GM21723 (cell line): ENCODE measurements around the gene MBD3L5.
"Not testable (repeated sequence)": the region's sequence is repeated elsewhere in the genome, so short reads cannot be mapped to it uniquely, and the experiment has no call there.

Source experiments
- ATAC-seq: cut with Tn5 transposase; IDR thresholded peaks from one replicate; pipeline ENCODE4 v1.9.1; 2021; ENCODE audit warnings: mild to moderate bottlenecking, moderate library complexity; ENCODE audit not compliant: unreplicated experiment

MBD3L5 gene

DNA sequence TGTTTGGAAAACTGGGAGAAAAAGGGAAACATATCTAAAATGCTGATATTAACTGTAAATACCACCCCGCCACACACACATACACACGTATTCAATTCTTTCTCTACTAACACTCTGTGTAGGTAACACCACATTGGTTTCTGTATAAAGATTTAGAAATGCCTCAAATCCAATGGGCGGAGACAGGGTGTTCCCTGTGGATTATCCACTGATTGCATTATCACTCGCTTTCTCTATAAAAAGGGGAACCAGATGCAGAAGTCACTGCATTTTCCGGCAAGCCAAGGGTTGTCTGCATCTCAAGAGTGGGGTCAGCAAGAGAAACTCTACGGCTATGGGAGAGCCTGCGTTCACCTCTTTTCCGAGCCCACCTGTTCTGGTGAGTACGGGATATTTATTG, at the start of gene MBD3L5:
Gene MBD3L5 (plus strand): TSS at position 301 of the 400 bp plus-strand sequence. CDS start 34 bp downstream, at position 335.
- ATAC-seq: not testable (repeated sequence)

DNA sequence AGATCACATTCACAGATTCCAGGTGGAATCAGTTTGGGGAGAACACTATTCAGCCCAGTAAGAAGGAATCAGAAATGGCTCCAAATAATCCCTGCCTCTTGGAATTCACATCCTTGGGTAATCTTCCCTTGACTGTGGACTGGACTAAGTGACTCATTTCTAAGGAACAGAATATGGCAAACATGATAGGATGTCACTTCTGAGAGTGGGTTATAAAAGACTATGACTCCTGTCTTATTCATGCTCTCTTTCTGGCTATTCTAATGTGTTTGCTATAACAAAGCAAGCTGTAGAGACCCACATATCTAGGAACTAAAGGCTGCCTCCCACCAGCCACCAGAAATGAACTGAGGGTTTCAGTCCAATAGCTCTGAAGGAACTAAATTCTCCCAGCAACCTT, 46.9 kb upstream of the MBD3L5 start:
- ATAC-seq: no peak

DNA sequence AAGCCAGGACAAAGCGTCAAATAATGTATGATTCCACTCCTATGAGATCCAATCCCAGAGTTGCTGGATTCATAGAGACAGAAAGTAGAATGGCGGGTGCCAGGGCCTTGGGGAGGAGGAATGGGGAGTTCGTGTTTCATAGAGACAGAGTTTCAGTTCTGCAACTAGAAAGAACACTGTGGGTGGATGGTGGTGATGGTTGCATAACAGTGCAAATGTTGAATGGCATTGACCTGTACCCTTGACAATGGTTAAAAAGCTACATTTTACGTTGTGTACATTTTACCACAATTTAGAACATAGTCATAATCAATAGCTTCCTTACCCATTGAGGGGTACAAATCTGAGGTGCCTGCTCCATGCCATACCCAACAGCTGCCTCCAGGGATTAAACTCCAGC, 42.5 kb upstream of the MBD3L5 start:
- ATAC-seq: no peak

DNA sequence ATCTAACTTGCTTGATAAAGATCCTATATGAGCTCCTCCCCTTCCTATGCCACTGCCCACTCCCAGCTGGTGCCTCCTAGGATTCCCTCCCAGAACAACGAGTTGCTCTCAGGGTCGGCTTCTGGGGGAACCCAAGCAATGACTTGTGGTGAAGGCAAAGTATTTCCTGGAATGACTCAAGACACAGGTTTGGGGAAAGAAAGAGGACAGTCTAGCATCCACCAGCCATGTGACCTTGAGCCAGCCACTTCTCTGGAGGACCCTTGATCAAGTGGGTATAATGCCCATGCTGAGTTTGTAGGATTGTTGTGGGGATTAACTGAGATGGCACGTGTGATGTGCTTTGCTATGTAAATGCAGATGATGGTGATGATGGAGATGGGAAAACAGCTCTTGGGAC, 42.1 kb upstream of the MBD3L5 start:
- ATAC-seq: no peak

DNA sequence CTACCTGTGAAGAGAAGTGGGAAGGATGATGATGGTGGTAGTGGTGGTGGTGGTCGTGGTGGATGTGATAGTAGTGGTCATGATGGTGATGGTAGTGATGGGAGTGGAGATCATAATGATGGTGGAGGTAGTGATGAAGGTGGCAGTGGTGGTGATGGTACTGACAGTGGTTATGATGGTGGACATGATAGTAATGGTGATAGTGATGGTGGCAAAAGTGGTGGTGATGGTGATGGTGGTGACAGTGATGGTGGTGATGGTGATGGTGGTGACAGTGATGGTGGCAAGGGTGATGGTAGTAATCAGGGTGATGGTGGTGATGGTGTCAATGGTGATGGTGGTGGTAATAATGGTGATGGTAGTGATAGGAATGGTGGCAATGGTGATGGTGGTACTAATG, 35.3 kb upstream of the MBD3L5 start:
- no peak for ATAC-seq

DNA sequence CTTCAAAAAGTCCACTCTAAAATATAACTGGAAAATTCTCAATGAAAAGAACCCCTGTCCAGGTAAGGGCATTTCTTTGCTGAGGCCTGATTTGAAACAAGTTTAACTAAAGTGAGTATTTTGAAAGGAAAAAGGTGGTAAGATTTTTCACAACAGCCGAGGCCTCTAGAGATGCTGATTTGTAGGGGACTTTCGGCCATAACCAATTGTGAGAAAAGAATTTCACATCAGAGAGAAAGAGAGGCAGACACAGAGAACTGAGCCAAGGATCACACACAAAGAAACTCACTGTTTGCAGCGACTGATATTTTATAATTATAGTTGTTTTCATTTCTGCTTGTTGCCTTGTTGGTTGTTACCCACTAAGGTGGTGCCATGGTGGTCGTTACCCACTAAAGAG, 33.6 kb upstream of the MBD3L5 start:
- no peak for ATAC-seq

DNA sequence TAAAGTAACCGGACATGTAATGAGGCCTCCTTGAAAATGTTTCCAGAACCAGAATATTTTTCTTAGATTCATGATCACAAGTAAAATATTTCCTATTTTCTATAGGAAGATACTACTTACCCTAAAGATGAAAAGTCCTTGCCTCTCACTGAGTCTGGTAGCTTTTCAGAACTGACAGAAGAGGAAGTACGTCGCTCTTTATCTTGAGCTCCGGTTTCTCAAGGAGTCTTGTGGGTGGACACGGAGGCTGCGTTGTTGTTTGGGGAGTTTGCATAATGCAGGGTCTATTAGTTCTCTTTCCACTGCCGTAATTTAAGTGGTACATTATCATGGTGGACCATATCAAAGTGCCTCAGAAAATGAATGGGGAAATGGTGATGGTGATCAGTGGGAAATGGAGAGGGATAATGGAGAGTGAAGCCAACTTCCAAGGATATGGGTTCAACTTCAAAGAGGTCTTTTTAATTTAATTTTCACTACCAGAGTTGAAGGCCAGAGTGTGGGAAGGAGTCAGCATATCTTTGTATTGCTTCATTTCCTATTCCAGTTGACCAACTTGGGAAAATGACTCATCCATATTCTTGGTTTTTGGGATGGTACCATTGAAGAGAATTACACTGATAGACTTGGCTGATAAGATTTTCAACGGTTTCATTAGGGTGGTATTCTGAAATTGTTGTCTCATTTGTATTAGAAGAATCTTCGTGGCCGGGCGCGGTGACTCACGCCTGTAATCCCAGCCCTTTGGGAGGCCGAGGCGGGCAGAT, 32.5 kb upstream of the MBD3L5 start:
- no peak for ATAC-seq

DNA sequence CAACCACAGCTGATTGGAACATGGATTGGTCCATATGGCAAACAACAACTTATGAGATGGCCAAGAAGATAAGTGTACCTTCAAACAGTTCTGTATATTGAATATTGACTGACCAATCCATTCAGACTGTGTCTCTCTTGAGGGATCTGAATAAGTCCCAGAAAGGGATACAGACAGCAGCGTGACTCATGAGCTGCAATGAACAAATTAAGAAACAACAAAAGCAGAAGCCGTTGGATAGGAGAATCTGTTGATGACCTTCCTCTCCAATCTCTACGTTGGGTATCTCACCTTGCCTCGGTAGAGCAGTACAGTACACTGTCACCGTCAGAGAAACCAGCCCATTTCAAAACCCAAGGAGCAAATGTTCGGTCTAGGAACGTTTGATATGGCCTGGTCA, 30.4 kb upstream of the MBD3L5 start:
- no peak for ATAC-seq

DNA sequence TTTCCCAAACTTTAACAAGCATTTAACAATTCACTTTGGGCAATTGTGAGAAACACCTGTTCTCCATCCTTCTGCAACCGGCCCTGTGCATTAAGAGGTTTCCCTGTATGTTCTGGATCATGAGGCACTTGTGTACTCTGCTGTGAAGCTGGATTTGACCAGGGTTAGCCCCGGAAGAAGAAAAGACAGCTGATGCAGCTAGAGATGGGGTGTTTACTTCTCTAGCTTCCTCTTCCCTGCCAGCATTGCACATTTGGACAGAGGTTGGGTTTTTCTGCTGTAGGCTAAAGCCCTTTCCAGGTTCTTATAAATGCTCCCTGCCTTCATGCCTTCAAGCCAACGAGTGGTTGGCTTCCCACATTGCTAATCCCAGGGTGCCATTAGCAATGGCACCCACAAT, 30.0 kb upstream of the MBD3L5 start:
- no peak for ATAC-seq

DNA sequence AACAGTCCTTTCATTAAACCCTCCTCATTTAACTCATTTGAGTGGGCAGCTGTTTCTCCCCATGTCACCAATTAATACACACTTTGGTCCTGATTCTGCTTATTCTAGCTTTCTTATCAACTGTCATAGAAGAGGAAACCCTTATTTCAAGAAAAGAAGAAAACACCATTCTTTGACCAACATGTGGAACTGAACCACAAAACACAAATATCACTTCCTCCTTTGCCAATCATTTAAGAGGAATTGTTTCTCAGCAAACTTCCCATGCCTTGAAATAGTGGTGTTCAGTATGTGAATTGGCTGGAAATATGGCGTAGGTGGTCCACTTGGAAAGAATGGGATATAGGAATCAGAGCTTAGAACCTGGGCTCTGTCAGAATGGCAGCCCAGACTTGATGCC, 29.6 kb upstream of the MBD3L5 start:
- no peak for ATAC-seq

DNA sequence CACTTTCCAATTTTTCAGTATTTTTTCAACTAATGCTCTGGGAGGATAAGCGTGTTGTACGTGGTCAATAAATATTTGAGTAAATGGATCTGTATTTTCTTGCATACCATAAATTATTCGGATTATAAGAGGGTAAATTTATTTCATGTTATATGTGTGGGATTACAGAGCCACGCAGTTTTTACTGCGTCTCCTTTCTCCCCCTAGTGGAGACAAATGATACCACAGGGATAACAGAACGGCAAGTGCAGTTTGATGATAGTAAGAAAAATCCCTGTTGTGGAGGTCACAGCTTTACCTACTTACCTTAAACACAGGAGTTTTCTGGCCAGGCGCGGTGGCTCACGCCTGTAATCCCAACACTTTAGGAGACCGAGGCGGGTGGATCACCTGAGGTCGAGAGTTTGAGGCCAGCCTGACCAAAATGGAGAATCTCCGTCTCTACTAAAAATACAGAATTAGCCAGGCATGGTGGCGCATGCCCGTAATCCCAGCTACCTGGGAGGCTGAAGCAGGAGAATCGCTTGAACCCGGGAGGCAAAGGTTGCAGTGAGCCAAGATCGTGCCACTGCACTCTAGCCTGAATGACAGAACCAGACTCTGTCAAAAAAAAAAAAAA, 26.0 kb upstream of the MBD3L5 start:
- ATAC-seq: no peak

DNA sequence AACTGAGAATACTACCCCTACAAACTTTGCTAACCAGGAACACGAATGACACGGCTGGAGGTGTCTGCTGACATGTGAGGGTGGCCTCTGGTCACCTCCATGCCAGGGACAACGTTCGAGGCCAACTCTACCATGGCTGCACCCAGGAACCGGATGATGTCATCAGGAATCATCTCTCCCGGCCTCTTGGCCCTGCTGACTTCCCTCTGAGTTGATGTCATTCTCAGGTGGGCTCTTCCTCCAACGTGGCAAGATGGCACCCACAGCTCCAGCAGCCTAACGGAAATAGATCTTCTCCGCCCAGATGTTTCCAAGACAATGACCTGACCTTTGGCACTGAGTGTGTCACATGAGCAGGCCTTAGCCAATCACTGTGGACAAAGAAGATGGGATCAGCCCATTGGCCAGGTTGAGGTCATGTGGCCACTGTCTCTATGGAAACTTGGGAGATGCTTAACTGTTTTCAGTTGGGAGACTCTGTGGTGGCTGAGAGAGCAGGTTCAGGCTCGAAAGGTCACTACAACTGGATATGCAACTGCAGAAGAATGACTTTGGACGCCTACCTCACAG, 24.2 kb upstream of the MBD3L5 start:
- ATAC-seq: no peak

DNA sequence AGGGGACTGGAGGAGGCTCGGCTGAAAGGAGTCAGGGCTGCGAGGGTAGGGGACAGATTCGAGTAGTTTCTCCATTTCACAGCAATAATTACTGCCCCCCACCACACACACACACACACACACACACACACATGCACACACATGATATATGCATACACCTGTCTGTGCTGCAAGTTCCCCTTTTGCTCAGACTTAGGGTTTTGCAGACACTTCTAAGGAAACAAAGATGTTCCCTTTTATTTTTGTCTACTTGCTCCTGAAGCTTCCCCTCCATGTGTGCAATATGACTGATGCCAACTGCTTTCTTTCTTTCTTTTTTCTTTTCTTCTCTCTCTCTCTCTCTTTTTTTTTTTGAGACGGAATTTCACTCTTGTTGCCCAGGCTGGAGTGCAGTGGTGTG, 22.5 kb upstream of the MBD3L5 start:
- ATAC-seq: no peak

DNA sequence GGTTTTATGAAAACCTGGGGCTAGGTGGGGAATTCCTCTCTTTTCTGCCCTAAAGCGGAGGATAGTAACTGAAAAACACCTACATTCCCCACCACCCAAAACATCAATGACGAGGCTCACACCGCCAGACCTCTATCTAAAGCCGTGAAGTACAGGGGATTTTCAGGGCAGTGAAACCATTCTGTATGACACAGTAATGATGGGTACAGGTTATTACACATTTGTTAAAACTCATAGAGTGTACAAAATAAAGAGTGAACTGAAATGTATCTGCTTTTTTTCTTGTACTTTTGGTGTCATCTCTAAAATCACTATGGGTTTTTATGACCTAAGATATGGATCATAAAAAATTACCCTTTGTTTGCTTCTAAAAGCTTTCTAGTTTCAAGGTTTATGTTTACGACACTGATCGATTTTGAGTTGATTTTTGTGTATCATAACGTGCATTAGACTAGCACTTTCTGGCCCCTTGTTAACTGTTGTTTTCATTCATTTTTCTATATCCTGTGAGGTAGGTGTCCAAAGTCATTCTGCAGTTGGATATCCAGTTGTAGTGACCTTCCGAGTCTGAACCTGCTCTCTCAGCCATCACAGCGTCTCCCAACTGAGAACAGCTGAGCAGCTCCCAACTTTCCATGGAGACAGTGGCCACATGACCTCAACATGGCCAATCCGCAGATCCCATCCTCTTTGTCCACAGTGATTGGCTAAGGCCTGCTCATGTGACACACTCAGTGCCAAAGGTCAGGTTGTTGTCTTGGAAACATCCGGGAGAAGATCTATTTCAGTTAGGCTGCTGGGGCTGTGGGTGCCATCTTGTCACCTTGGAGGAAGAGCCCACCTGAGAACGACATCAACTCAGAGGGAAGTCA, 19.4 kb upstream of the MBD3L5 start:
- ATAC-seq: no peak

DNA sequence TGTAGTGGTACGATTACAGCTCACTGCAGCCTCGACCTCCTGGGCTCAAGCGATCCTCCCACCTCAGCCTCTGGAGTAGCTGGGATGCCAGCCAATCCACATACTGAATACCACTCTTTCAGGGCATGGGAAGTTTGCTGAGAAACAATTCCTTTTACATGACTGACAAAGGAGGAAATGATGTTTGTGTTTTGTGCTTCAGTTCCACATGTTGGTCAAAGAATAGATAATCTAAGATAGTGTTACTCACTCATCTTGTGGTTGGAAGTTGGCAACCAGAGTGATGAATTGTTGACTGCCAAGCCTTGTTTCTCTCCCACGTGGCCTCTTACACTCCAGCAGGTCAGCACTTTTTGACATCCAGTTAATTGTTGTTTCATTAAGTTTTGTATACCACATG, 16.7 kb upstream of the MBD3L5 start:
- ATAC-seq: no peak

DNA sequence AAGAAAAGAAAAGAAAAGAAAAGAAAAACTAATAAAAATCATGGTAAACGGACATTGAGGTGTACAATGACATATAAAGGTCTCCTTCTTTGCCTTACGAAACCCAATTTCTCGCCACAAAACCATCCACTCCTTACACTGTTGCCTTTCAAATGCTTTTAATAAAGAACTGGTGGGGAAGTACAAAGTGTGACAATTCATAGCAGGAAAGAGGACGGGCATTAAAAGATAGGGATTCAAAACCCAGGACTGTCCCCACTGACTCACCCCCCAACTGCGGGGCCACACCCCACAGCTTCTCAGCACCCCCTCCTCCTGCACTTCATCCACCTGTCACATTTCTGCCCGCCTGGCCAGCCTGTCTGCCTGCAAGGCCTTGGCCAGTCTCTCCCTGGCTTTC, 11.6 kb upstream of the MBD3L5 start:
- no peak for ATAC-seq

DNA sequence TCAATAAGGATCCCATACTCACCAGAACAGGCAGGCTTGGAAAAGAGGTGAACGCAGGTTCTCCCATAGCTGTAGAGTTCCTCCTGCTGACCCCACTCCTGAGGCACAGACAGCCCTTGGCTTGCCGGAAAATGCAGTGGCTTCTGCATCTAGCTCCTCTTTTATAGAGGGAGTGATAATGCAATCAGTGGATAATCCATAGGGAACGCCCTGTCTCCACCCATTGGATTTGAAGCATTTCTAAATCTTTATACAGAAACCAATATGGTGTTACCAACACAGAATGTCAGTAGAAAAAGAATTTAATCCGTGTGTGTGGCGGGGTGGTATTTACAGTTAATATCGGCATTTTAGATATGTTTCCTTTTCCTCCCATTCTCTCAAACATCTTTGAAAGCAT, 9.0 kb upstream of the MBD3L5 start, which contains the start of gene MBD3L2B:
Gene MBD3L2B (minus strand): TSS at position 101 of the 400 bp plus-strand sequence. CDS start 34 bp downstream, at position 67.
- not testable (repeated sequence) for ATAC-seq

DNA sequence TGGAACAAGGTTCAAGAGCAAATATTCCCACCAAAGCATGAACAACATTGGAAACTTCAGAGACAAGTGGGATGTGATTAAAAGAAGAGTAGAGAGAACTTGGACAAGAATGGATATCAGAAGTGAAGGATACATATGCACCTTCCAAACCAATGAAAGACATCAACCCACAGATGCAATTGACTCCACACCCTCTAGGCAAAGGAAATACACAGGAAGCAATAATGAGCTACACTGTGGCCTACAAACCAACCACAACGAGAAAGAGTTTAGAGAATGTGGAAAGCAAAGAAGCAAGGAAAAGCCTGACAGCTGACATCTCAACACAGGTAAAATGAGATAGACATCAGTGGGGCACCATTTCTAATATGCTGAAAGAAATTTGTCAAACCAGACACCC, 1.6 kb upstream of the MBD3L5 start:
- ATAC-seq: not testable (repeated sequence)

DNA sequence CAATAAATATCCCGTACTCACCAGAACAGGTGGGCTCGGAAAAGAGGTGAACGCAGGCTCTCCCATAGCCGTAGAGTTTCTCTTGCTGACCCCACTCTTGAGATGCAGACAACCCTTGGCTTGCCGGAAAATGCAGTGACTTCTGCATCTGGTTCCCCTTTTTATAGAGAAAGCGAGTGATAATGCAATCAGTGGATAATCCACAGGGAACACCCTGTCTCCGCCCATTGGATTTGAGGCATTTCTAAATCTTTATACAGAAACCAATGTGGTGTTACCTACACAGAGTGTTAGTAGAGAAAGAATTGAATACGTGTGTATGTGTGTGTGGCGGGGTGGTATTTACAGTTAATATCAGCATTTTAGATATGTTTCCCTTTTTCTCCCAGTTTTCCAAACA, 9.7 kb downstream of the MBD3L5 start, which contains the start of gene MBD3L4:
Gene MBD3L4 (minus strand): TSS at position 101 of the 400 bp plus-strand sequence. CDS start 35 bp downstream, at position 66.
- ATAC-seq: not testable (repeated sequence)

DNA sequence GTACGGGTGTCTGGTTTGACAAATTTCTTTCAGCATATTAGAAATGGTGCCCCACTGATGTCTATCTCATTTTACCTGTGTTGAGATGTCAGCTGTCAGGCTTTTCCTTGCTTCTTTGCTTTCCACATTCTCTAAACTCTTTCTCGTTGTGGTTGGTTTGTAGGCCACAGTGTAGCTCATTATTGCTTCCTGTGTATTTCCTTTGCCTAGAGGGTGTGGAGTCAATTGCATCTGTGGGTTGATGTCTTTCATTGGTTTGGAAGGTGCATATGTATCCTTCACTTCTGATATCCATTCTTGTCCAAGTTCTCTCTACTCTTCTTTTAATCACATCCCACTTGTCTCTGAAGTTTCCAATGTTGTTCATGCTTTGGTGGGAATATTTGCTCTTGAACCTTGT, 11.2 kb downstream of the MBD3L5 start:
- not testable (repeated sequence) for ATAC-seq

DNA sequence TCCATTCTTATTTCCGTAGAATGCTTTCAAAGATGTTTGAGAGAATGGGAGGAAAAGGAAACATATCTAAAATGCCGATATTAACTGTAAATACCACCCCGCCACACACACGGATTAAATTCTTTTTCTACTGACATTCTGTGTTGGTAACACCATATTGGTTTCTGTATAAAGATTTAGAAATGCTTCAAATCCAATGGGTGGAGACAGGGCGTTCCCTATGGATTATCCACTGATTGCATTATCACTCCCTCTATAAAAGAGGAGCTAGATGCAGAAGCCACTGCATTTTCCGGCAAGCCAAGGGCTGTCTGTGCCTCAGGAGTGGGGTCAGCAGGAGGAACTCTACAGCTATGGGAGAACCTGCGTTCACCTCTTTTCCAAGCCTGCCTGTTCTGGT, 18.6 kb downstream of the MBD3L5 start, which contains the start of gene MBD3L2:
Gene MBD3L2 (plus strand): TSS at position 301 of the 400 bp plus-strand sequence. CDS start 53 bp downstream, at position 354.
- ATAC-seq: not testable (repeated sequence)
